HL-60 (cell line): ENCODE results near the gene CDH23.

ENCODE experiments used
- GABPA ChIP-seq: IDR thresholded peaks from 2 replicates; pipeline ENCODE4 v1.6.1; 2012; ENCODE audit warnings: low read depth
- POLR2AphosphoS5 ChIP-seq: IDR thresholded peaks from 2 replicates; pipeline ENCODE4 v1.6.1; 2012; ENCODE audit warnings: low read depth
- SPI1 ChIP-seq: IDR thresholded peaks from 2 replicates; pipeline ENCODE4 v1.6.1; 2012; ENCODE audit warnings: low read depth, mild to moderate bottlenecking, borderline replicate concordance
- TF ChIP-seq, protein P1 (sequence below): IDR thresholded peaks from one replicate; pipeline ENCODE4 v1.5.1; 2011; ENCODE audit warnings: low read length, control low read depth, inconsistent platforms; ENCODE audit not compliant: insufficient read depth
- TF ChIP-seq, protein P2 (sequence below): IDR thresholded peaks from 2 replicates; pipeline ENCODE4 v1.6.1; 2012; ENCODE audit warnings: low read depth; ENCODE audit not compliant: insufficient replicate concordance

DNA sequence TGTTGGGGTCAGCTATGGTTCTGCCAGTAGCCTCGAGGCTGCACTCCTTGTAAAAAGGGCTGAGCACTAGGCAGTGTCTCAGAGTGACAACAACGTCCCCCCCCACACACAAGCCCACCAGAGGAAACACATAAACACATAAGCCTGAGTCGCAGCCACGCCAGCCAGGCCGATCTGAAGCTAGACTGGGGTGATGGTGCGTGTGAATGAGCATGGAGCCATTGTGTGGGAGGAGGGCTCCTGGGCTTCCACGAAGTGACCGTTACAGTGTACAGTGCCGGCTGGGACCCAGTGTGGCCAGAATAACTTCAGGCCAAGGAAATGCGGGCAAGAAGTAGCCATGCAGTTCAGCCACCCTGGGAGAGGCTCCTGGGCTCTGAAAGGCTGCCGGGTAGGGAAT, 326.6 kb downstream of the CDH23 start:
- TF ChIP-seq, protein P1, sequence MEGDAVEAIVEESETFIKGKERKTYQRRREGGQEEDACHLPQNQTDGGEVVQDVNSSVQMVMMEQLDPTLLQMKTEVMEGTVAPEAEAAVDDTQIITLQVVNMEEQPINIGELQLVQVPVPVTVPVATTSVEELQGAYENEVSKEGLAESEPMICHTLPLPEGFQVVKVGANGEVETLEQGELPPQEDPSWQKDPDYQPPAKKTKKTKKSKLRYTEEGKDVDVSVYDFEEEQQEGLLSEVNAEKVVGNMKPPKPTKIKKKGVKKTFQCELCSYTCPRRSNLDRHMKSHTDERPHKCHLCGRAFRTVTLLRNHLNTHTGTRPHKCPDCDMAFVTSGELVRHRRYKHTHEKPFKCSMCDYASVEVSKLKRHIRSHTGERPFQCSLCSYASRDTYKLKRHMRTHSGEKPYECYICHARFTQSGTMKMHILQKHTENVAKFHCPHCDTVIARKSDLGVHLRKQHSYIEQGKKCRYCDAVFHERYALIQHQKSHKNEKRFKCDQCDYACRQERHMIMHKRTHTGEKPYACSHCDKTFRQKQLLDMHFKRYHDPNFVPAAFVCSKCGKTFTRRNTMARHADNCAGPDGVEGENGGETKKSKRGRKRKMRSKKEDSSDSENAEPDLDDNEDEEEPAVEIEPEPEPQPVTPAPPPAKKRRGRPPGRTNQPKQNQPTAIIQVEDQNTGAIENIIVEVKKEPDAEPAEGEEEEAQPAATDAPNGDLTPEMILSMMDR = no peak
- TF ChIP-seq, protein P2, sequence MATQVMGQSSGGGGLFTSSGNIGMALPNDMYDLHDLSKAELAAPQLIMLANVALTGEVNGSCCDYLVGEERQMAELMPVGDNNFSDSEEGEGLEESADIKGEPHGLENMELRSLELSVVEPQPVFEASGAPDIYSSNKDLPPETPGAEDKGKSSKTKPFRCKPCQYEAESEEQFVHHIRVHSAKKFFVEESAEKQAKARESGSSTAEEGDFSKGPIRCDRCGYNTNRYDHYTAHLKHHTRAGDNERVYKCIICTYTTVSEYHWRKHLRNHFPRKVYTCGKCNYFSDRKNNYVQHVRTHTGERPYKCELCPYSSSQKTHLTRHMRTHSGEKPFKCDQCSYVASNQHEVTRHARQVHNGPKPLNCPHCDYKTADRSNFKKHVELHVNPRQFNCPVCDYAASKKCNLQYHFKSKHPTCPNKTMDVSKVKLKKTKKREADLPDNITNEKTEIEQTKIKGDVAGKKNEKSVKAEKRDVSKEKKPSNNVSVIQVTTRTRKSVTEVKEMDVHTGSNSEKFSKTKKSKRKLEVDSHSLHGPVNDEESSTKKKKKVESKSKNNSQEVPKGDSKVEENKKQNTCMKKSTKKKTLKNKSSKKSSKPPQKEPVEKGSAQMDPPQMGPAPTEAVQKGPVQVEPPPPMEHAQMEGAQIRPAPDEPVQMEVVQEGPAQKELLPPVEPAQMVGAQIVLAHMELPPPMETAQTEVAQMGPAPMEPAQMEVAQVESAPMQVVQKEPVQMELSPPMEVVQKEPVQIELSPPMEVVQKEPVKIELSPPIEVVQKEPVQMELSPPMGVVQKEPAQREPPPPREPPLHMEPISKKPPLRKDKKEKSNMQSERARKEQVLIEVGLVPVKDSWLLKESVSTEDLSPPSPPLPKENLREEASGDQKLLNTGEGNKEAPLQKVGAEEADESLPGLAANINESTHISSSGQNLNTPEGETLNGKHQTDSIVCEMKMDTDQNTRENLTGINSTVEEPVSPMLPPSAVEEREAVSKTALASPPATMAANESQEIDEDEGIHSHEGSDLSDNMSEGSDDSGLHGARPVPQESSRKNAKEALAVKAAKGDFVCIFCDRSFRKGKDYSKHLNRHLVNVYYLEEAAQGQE = no peak
- TF ChIP-seq POLR2AphosphoS5 (no peak), GABPA (no peak), SPI1 (no peak)
